AG08396 (cell line): ENCODE measurements around the gene LOXL1.

Source experiments
- DNase-seq: peaks from one replicate; pipeline ENCODE4 v3.0.0; 2012; ENCODE audit warnings: low spot score, mixed read lengths

The LOXL1 gene

DNA sequence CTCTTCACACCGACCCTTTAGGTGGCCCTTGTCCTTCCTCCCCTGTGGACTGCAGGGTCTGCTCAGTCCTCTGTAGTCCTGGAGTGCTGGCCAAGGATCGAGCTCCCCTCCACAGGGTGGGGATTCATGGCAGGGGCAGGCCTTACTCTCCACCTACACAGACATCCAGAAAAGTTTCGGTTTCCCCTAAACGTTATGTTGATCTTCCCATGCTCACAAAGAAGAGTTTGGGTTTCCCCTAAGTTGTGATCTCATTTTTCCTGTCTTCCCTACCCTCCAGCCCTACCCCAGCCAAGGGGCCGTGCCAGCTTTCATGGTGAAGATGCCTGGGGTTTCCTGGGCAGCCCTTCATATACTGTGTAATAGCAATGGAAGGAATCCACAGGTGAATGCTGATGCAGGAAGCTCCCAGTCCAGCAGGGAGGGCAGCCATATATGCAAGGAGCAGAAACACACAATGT, 55.5 kb downstream of the LOXL1 start:
- no peak for DNase-seq

- DNase-seq = peak; percentile 76
These were observed 56.1 kb downstream of the LOXL1 start for GRCh38 chr15:73982222-73982962.

DNA sequence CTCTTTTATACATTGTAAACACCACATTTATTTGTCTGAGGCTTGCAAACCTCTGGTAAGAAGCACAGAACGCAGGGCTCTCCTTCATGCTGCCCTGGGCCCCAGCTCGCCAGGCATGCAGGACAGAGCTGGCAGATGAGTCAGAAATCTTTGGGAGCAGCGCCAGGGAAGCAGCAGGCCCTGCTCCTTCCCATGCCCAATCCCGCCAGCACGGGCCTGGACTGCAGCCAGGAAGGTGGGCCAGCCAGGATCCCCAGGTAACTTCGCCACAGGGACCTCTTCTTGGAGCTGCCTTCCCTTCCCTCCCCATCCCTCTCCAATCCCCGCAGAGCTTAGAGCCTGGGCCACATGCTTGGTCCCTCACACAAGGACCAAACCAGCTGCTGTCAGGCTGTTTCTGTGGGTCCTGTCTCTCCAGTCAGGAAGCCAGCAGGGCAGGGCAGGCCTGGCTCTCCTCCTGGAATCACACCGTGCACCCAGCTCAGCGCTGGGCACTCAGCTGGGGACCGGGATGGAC, 57.0 kb downstream of the LOXL1 start:
- DNase-seq = peak; percentile 76

- no peak for DNase-seq
These were observed 57.5 kb downstream of the LOXL1 start for GRCh38 chr15:73983773-73984172.

GRCh38 chr15:73984208-73984979, 58.1 kb downstream of the LOXL1 start:
- DNase-seq = no peak

DNA sequence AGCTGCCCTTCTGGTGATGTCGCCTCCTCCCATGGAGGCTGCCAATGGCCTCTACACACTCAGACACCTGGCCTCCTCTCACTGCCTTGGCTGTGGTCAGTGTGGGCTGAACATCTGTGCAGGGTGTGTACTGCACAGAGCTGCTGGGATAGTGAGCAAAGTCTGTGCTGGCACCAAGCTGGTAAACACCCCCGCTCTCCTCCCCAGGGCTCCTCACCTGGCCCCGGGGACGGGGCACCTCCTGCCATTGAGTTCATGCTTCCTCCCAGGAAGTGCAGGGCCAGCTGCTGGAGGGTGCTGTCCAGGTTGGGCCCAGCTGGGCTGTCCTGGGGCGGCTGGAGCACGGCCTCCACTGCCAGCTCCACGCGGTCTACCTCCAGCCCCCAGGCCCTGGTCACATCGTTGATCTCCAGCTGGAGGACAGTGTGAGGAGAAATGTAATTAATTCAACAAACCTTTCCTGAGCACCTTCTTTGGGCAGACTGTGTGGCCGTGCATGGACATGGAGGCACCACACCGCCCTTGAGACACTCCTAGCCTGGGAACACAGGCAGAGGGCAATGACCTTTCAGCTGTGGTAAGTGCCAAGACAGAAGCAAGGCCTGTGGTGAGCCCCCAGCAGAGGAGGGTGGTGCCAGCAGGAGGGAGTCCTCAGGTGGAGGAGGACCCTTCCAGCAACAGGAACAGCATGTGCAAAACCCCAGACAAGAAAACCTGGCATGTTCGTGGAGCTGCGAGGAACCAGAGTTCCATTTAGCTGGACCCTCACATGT, 59.0 kb downstream of the LOXL1 start:
- no peak for DNase-seq

- DNase-seq = no peak
These were observed 60.0 kb downstream of the LOXL1 start for GRCh38 chr15:73986055-73986775.

DNA sequence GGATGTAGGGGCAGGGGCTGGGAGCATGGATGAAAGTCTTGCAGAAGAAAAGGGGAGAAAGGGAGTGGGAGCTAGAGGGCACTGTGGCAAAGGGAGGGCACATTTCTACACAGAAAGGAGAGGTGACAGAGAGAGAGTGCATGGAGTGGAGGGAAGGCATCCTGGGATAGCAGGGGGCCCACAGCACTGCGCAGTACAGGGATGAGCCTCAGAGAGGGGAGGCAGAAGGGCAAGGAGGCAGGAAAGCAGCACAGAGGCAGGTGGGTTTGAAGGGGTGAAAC, 60.5 kb downstream of the LOXL1 start:
- DNase-seq = no peak

- no peak for DNase-seq
These were observed 61.0 kb downstream of the LOXL1 start for GRCh38 chr15:73987250-73987649.

- no peak for DNase-seq
These were observed 61.6 kb downstream of the LOXL1 start for GRCh38 chr15:73987681-73988444.

DNA sequence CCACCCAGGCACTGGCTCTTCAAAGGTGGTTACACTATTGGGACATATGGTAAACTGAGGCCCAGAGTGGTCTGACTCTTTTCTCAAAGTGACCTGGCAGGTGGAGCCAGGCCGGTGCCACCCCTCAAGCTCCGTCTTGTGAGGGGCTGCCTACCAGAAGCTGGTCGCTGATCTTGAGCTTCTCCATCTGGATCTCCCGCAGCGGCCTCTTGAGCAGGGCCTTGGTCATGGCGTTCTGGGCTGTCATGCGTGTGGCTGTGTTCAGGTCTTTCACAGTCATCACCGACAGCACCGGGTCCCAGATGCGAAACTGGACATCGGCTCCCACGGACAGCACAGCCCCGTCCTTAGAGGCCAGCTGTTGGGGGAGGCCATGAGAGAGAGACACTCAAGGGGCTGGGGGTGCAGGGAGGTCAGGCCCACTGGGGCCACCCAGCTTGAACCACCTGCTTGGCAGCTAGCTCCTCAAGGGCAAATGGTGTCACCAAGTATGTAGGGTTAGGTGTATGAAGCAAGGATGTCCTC, 62.2 kb downstream of the LOXL1 start:
- no peak for DNase-seq

DNA sequence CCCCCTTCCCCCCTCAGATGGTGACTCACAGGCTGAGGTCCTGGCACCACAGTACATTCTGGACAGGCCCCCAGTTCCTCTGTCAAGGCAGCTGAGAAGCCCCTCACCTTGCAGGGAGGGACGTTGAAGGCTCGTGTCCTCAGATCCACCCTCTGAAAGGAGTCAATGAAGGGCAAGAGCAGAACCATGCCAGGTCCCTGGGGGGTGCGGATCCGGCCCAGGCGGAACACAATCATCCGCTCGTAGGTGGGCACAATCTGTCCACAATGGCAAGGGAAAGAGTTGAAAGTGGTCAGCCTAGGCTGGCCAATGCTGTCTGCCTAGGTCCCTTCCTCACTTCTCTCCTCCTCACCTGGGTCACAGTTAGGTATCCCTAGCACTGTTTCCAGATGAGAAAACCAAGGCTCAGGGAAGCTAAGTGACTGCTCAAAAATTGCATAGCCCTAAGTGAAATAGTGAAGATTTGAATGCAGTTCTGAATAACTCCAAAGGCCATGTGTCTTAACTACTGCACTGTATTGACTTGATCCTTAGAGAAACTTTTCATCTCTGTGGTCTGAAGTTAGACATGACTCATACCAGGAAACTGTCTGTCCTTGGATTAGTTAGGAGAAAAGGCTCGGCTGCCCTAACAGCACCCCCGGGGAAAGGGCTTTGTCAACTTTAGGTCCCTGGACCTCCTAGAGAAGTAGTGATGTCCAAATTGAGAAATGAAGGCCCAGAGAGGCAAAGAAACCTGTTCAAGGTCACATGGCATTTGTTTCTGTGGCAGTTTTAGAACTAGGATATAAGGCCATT, 62.9 kb downstream of the LOXL1 start:
- DNase-seq = peak; percentile 78

DNA sequence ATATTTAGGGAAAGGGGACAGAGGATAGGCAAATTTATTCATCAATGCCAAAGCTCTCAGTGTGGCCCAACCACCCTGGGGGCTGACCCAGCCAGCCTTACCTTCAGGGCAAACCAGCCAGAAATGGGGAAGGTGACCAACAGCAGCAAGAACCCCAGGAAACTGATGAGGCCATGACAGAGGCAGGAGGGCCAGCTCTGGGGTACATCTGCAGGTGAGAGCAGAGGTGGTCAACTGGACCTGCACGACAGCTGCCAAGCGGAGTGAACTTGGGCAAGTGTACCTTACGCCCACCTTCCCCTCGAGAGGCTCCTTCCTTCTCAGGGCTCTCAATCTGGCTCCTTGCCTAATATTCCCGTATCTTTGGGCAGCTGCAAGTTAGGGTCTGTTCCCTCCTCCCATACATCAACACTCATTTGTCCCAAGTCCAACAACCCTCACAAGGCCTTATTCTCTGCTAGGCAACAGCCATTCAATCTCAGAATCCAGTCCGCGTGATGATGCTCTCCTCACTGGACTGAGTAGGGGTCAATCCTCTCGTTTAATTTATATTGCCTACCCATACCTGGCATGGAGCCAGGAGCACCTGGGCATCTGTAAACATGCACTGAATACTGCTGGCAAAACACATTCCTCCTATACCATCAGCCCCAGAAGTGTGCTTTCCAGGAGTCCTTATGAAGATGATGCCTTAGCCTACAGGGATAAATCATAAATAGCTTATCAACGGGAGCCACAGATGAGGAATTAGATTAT, 64.2 kb downstream of the LOXL1 start:
- DNase-seq = no peak

- DNase-seq = peak; percentile 40
These were observed 65.0 kb downstream of the LOXL1 start for GRCh38 chr15:73991260-73991659.

DNA sequence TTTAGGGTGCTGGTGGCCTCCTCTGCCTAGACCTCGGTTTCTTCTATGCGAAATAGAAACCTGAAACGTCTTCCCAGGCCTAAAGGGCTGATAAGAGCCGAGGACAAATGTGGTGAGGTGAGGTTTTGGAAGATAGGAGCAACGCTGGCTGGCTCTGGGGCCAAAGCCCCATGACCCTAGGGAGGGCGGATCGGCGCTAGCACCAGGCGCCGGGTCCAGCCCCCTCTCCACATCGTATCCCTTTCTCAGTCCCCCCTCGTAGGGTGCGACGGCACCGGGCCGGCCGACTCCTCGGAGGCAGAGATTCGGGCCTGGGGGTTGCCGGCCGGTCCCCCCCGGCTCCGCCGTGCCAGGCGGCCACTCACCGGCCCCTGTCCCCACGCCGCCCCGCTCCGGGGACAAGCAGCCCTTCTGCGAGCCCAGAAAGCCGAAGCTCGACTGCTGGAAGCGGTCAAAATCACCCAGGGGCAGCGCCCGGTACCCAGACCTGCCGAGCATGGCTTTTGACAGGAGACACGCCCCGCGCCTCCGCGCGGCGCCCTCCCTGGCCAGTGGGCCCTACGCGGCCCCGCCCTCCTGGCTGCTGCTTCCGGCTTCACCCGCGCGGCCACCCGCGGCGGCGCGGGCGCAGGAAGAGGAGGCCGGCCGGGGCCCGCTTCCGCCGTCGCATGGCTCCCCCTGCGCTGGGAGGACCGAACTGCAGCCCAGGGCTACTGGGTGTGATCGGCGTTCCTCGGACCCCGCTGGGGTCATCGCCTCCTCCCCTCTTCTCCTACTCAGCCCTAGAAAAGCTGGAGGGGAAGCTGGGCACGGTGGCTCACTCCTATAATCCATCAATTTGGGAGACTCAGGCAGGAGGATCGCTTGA, 65.7 kb downstream of the LOXL1 start, which contains the start of gene STOML1:
Gene STOML1, minus strand, starts transcription at position 570 of the 868 bp plus-strand sequence. Its CDS starts 72 bp downstream, at position 498.
- DNase-seq = peak; percentile 97

GRCh38 chr15:73992594-73992898, 66.3 kb downstream of the LOXL1 start:
- no peak for DNase-seq

GRCh38 chr15:73993211-73993994, 67.1 kb downstream of the LOXL1 start:
- no peak for DNase-seq
